D721Med (cell line): ENCODE measurements around the gene SDCCAG8.

Source experiments
- DNase-seq: peaks from one replicate; pipeline ENCODE4 v3.0.0; 2011; ENCODE audit warnings: low spot score; ENCODE audit not compliant: insufficient read length
- FAIRE-seq: peaks from 2 replicates; lab custom pipeline; 2011; peaks lifted over from hg19 to GRCh38; lab: Jason Lieb, UNC
- CTCF ChIP-seq: IDR thresholded peaks from 2 replicates; pipeline ENCODE4 v1.5.1; 2012; ENCODE audit warnings: mild to moderate bottlenecking, control low read depth; ENCODE audit not compliant: insufficient read depth; ENCODE audit errors: missing control alignments

Gene SDCCAG8

GRCh38 chr1:243363832-243364231 lies 108.0 kb downstream of the SDCCAG8 start:
- TF ChIP-seq CTCF = no peak
- DNase-seq (no peak), FAIRE-seq (peak; percentile 73)

DNA sequence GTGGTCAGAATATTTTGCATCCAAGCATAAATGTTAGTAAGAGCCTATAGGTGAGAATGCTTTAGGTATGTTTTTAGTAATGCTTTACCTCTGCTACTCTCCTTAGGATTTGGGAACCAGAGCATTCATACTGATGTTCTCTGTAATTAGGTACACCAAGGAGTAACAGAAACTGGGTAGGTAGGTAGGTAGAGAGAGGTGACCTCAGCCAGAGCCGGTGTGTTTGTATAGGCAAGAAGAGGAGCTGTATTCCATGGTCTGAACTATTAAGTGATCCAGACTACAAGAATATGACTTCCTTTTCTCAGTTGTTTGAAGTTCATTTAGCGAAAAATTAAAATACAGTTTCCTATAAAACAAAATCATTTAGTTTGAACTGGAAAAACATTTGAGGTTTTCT lies 108.5 kb downstream of the SDCCAG8 start:
- DNase-seq = no peak
- no peak for FAIRE-seq
- no peak for TF ChIP-seq CTCF

- no peak for DNase-seq
- FAIRE-seq = peak; percentile 84
These were observed 109.0 kb downstream of the SDCCAG8 start for GRCh38 chr1:243364866-243365265.

GRCh38 chr1:243367314-243367713 lies 111.5 kb downstream of the SDCCAG8 start:
- TF ChIP-seq CTCF = no peak
- DNase-seq = no peak
- peak; percentile 56 for FAIRE-seq

More at GRCh38 chr1:243364866-243365265, 109.0 kb downstream of the SDCCAG8 start:
- no peak for TF ChIP-seq CTCF

DNA sequence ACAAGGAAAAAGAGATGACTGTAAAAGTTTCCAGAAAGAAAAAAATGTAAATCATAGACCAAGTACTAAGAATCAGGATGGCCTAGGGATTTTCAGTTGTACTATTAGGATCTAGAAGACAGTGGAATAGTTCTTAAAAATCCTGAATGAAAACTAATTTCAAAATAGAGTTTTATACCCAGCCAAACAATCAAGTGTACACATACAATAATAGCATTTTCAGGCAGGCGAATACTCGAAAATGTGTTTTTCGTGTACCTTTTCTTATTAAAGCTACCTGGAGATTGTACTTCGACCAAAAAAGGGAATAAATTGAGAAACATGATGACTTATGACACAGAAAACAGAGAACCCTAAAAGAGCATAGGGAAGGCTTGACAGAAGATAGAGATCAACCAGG lies 118.6 kb downstream of the SDCCAG8 start:
- FAIRE-seq (no peak), DNase-seq (no peak)
- no peak for TF ChIP-seq CTCF

GRCh38 chr1:243375596-243375995 lies 119.8 kb downstream of the SDCCAG8 start:
- no peak for FAIRE-seq

DNA sequence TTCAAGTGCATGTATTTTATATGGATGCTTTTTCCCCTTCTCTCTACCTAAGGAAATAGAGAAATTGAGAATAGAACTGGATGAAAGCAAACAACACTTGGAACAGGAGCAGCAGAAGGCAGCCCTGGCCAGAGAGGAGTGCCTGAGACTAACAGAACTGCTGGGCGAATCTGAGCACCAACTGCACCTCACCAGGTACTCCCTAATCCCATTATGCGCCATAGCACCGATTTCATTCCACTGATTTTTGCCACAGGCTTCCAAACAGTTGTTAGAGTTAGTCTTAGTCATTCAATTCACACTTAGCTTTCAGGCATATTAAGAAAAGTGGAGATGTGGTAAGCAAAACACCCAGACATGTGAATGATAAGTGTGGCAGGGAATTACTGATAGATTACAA lies 122.8 kb downstream of the SDCCAG8 start:
- FAIRE-seq (peak; percentile 11), DNase-seq (no peak)
- no peak for TF ChIP-seq CTCF

More at GRCh38 chr1:243375596-243375995, 119.8 kb downstream of the SDCCAG8 start:
- DNase-seq = no peak
- no peak for TF ChIP-seq CTCF
